ENCODE measurements around the gene IL36B.
"Not testable (repeated sequence)": the region's sequence is repeated elsewhere in the genome, so short reads cannot be mapped to it uniquely, and the experiment has no call there.

IL36B gene

GRCh38 chr2:113052396-113052917 is at the start of gene IL36B:
IL36B (minus strand) TSS chr2:113052867.
- no peak for DNase-seq

- DNase-seq: no peak
Measured at GRCh38 chr2:113102133-113102532, 49.5 kb upstream of the IL36B start.

- no peak for DNase-seq
Measured at GRCh38 chr2:113098532-113098931, 45.9 kb upstream of the IL36B start.

- no peak for DNase-seq
Measured at GRCh38 chr2:113098041-113098440, 45.4 kb upstream of the IL36B start.

GRCh38 chr2:113096842-113097618 is 44.4 kb upstream of the IL36B start:
- not testable (repeated sequence) for DNase-seq

GRCh38 chr2:113096306-113096705 is 43.6 kb upstream of the IL36B start:
- not testable (repeated sequence) for DNase-seq

- DNase-seq: no peak
Measured at GRCh38 chr2:113093613-113093977, 40.9 kb upstream of the IL36B start.

GRCh38 chr2:113092864-113093612 is 40.4 kb upstream of the IL36B start:
- no peak for DNase-seq

GRCh38 chr2:113091231-113091896 is 38.7 kb upstream of the IL36B start:
- DNase-seq: no peak

- DNase-seq: no peak
Measured at GRCh38 chr2:113089916-113090315, 37.2 kb upstream of the IL36B start.

- DNase-seq: no peak
Measured at GRCh38 chr2:113088213-113088992, 35.7 kb upstream of the IL36B start.

- no peak for DNase-seq
Measured at GRCh38 chr2:113085542-113085941, 32.9 kb upstream of the IL36B start.

- DNase-seq: no peak
Measured at GRCh38 chr2:113084249-113085000, 31.8 kb upstream of the IL36B start.

GRCh38 chr2:113083296-113083695 is 30.6 kb upstream of the IL36B start:
- no peak for DNase-seq

- no peak for DNase-seq
Measured at GRCh38 chr2:113081488-113082210, 29.0 kb upstream of the IL36B start.

- DNase-seq: peak; percentile 27
Measured at GRCh38 chr2:113080134-113080533, 27.5 kb upstream of the IL36B start.

- DNase-seq: no peak
Measured at GRCh38 chr2:113079131-113079530, 26.5 kb upstream of the IL36B start.

- DNase-seq: no peak
Measured at GRCh38 chr2:113078350-113078839, 25.7 kb upstream of the IL36B start.

GRCh38 chr2:113077921-113078320 is 25.3 kb upstream of the IL36B start:
- no peak for DNase-seq

GRCh38 chr2:113076954-113077669 is 24.4 kb upstream of the IL36B start:
- no peak for DNase-seq
